Stomach (tissue), 4 donors: ENCODE measurements around the gene JAK1.

Experiments
- EP300 ChIP-seq: sonication (generic); formaldehyde crosslinking; IDR thresholded peaks from one replicate; pipeline ENCODE4 v1.6.1; 2017; ENCODE audit warnings: antibody characterized with exemption
- POLR2A ChIP-seq, 4 donors: fragments of 450-650 bp; IDR thresholded peaks; one replicate each; pipeline ENCODE4 v1.6.1; 2016; ENCODE audit warnings: antibody characterized with exemption in 4 of 4, control low read depth in 2 of 4, mild to moderate bottlenecking in 1 of 4, moderate library complexity in 1 of 4
- POLR2AphosphoS5 ChIP-seq, 3 donors: sonication (generic); formaldehyde crosslinking; IDR thresholded peaks; one replicate each; pipeline ENCODE4 v1.6.1; 2016; ENCODE audit warnings: antibody characterized with exemption in 3 of 3
- TF ChIP-seq, protein P1 (sequence below), 7 experiments: fragments of 450-650 bp in 4 of 7; fragments of 200-600 bp in 3 of 7; sonication (generic) in 3 of 7; IDR thresholded peaks; one replicate each; pipeline ENCODE4 v1.5.1; 2016 to 2019; ENCODE audit warnings: antibody characterized with exemption in 7 of 7, control low read depth in 2 of 7, mild to moderate bottlenecking in 1 of 7

DNA sequence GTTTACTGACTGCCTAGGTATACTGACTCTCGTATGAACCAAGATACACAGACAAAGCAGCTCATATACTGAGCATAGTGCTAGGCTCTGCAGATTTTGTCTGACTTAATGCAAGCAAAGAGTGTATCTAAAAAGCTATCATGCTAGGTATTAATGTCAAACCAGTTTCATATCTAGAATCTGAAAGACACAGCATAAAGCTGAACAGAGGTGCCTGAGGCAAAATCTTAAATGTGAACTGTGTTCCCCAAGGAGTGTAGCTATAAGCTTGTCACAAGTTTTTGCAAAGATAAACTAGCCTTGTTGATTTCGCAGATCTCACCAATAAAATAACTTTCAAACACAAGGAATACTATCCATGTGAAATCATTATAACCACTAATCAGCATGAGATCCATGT, 18.1 kb downstream of the JAK1 start:
- TF ChIP-seq, protein P1, sequence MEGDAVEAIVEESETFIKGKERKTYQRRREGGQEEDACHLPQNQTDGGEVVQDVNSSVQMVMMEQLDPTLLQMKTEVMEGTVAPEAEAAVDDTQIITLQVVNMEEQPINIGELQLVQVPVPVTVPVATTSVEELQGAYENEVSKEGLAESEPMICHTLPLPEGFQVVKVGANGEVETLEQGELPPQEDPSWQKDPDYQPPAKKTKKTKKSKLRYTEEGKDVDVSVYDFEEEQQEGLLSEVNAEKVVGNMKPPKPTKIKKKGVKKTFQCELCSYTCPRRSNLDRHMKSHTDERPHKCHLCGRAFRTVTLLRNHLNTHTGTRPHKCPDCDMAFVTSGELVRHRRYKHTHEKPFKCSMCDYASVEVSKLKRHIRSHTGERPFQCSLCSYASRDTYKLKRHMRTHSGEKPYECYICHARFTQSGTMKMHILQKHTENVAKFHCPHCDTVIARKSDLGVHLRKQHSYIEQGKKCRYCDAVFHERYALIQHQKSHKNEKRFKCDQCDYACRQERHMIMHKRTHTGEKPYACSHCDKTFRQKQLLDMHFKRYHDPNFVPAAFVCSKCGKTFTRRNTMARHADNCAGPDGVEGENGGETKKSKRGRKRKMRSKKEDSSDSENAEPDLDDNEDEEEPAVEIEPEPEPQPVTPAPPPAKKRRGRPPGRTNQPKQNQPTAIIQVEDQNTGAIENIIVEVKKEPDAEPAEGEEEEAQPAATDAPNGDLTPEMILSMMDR (IDR thresholded peaks at IDR 0.05): no peak
- TF ChIP-seq POLR2A (IDR thresholded peaks at IDR 0.05): no peak
- no peak for TF ChIP-seq POLR2AphosphoS5 (IDR thresholded peaks at IDR 0.05)
- no peak for TF ChIP-seq EP300
